GM18508 (cell line): ENCODE results near the gene SLC25A23.
"Not testable (repeated sequence)": the region's sequence is repeated elsewhere in the genome, so short reads cannot be mapped to it uniquely, and the experiment has no call there.

ENCODE experiments used
- ATAC-seq: cut with Tn5 transposase; IDR thresholded peaks from one replicate; pipeline ENCODE4 v1.9.1; 2021; ENCODE audit warnings: moderate number of reproducible peaks; ENCODE audit not compliant: insufficient read depth, unreplicated experiment

The SLC25A23 gene

DNA sequence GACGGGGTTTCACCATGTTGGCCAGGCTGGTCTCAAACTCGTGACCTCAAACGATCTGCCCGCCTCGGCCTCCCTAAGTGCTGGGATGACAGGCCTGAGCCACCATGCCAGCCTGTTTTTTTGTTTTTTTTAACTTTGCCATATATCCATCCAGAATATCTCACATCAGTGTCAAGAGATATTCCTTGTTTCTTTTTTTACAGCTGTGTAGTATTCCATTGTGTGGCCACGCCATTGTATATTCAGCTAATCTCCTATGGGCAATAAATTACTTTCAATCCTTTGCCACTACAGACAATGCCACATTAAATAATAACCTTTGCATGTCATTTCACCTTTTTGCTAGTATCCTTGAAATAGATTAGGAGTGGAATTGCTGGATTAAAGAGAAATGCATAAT is 50.2 kb downstream of the SLC25A23 start:
- no peak for ATAC-seq

GRCh38 chr19:6406401-6406800 is 53.2 kb downstream of the SLC25A23 start:
- ATAC-seq: no peak

- no peak for ATAC-seq
Observed at GRCh38 chr19:6402837-6403608, 56.6 kb downstream of the SLC25A23 start.

GRCh38 chr19:6402058-6402457 is 57.5 kb downstream of the SLC25A23 start:
- no peak for ATAC-seq

DNA sequence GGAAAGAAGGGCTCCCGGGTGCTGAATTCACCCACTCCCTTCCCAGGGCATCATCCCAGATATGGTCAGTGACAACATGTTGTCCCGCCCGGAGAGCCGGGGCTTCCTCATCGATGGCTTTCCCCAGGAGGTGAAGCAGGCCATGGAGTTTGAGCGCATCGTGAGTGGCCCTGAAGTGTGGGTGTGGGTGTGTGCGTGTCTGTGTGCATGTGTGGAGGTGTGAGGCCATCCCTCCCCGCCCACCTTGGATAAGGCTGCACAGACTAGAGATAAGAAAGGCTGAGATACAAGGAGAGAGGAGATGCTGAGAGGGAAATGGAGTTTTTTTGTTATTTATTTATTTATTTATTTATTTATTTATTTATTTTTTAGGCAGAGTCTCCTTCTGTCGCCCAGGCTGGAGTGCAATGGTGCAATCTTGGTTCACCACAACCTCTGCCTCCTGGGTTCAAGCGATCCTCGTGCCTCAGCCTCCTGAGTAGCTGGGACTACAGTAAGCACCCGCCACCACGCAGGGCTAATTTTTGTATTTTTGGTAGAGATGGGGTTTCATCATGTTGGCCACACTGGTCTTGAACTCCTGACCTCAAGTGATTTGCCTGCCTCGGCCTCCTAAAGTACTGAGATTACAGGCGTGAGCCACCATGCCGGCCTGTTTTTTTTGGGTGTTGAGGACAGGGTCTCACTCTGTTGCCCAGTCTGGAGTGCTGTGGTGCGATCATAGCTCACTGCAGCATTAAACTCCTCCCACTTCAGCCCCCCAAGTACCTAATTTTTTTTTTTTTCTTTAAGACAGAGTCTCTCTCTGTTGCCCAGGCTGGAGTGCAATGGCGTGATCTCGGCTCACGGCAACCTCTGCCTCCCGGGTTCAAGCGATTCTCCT is 59.3 kb downstream of the SLC25A23 start:
- not testable (repeated sequence) for ATAC-seq

DNA sequence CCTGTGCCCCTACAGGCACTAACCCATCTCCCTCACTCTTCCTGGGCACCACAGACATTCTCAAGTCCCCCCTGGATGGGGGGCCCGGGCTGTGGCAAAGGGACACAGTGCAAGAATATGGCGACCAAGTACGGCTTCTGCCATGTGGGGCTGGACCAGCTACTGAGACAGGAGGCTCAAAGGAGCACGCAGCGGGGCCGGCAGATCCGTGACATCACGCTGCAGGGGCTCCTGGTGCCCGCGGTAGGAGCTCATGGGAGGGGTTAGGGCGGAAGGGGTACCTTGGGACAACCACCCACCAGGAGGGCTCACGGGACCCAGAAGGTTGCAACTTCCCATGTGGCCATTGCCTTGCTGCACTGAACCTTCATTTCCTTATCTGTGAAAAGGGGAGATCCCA is 63.3 kb downstream of the SLC25A23 start:
- ATAC-seq: no peak

GRCh38 chr19:6394831-6395230 is 64.8 kb downstream of the SLC25A23 start:
- no peak for ATAC-seq

GRCh38 chr19:6393983-6394412 is 65.6 kb downstream of the SLC25A23 start:
- no peak for ATAC-seq

DNA sequence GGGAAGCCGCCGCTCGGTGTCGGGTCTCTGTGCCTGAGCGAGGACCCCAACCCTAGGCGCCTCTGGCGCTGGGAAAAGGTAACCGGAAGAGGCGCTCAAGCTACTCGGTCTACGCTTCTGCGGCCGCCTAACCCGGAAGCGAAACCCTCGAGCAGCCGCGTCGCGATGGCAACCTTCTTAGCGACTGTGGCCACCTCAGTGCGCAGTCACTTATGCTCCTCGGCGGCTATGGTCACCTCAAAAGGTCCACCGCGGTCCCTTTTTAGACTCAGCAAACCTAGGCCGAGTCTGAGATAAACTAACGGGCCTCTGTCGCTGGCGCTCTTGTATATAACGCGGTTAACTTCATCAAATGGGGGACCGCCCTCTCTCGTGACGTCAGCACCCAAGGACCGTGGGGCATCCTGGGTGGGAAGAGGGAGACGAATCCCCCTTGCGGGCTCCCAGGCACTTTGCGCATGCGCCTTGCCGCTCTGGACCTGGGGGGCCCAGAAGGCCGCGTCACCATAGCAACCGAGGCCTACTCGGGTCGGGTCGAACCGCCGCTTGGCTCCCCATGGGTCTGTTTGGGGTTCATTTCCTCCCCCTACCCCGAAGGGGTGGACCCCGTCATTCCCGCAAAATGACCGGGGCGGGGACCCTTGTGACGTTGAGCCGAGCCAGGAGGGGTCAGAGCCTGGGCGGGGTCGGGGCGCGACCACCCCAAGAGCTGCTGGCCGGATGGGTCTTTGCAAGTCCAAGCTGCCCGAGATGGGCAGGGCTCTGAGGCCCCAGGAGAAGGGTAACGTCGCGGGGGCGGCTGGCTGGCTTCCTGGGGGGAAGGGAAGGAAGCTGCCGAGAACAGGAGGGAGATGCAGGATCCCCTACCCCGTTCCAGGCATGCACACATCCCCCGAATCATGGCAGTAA is 66.3 kb downstream of the SLC25A23 start, which contains the start of gene GTF2F1:
Gene GTF2F1 (minus strand): TSS at position 91 of the 909 bp plus-strand sequence. CDS start 169 bp downstream, outside the sequence.
- no peak for ATAC-seq

DNA sequence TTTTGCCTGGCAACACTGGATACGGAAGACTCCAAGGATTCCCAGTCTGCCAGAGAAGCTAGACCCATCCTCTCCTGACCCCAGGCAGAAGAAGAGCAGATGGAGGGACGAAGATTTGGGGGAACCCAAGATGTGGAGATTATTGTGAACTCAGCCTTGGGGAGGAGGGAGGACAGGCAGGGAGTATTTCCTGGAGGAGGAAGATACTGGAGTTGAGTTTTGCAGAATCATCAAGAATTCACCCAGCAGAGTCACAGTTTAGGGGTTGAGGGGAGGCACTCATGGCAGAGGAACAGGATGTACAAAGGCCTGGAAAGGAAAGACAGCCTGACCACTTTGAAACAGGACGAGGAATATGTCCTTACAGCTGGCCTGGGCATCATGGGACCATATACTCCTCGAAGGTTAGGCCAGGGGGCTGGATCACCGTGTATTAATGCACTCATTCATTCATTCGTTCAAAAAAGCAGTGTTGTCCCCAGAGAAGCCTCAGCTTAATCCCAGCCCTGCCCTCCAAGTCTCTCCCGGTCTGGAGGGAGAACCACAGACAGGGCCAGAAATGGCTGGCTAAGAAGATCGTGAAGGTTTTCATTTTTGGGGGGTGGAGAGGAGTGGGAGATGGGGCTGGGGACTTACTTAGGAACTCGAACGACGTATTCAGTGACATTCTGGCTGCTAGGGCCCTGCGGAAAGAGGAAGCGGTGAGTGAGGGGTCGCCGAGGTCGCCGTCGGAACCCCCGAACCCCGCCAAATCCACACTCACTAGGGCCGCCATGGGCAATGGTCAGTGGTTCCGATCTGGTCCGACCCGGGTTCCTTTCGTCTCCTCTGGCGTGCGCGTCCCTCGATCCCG is 67.1 kb downstream of the SLC25A23 start:
- ATAC-seq: no peak
